OCI-LY1 (cell line): Measurements from ENCODE around the gene LINS1.

Experiments used
- CTCF ChIP-seq: fragments of 200-600 bp; sonication (generic), shearing (Covaris generic); IDR thresholded peaks from 2 replicates; pipeline ENCODE4 v1.5.1; 2017; ENCODE audit warnings: mild to moderate bottlenecking, antibody characterized with exemption, low read length, moderate library complexity, mixed read lengths
- EZH2 ChIP-seq: fragments of 200-600 bp; sonication (generic), shearing (Covaris generic); IDR thresholded peaks from 2 replicates; pipeline ENCODE4 v1.8.0; 2017; ENCODE audit warnings: borderline replicate concordance, mixed run types, mild to moderate bottlenecking, antibody characterized with exemption, low read length, moderate library complexity, mixed read lengths

GRCh38 chr15:100517846-100518245 is 84.1 kb downstream of the LINS1 start:
- TF ChIP-seq CTCF (no peak), EZH2 (no peak)
